Measurements from ENCODE around the gene FHL2. TPM values are rescaled to one million over a fixed set of nuclear protein-coding genes. Genes with fewer than 3 reads are reported as not detected.

FHL2 gene
- polyA plus RNA-seq, 3 donors, result 0.03 TPM; not detected in 1

DNA sequence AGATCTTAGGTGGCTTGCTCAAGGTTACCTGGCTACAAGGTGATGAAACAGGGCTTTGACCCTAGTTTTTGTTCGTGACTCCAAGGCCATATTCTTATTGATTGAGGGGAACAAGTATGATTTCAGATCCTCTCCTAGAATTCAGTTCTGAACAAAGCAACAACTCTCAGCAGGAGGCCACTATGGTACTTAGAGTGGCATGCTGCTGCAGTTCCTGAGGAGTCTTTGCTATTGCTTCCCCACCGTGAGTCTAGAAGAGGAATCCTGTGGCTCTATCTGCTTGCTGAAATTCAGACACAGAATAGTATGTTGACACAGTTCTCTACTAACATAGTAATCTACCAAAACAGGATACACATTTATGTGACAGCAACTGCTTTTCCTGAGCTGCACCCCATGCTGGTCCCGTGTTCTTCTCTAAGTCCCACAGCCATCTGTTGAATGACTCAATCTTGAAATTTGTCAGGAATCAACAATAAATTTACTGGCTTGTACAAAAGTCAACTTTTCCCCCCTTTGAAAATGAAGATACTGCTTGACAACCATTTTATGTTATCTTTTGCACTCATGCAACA, 73.4 kb downstream of the FHL2 start:
- no peaks in the 10 kb centered on the region for H3K27me3 Mint-ChIP-seq (ENCODE audit: low read depth in 3 of 3)
- no peaks in the 10 kb centered on the region for H3K9me3 ChIP-seq (replicated peaks in 1 of 2; ENCODE audit: control insufficient read depth in 1 of 2, insufficient read depth in 1 of 2, low read length in 2 of 2)
- WGBS (ENCODE audit: insufficient coverage), result 13% methylated on average over 3 of the region's 3 CpGs
- H3K36me3 ChIP-seq (replicated peaks in 1 of 2; ENCODE audit: control insufficient read depth in 1 of 2, insufficient read depth in 2 of 2, low read length in 2 of 2), result peaks cover 0 to 18% of the 10 kb centered on the region in 2 donors
- no peaks in the 10 kb centered on the region for H3K9me3 Mint-ChIP-seq
- no peaks in the 10 kb centered on the region for H3K27me3 ChIP-seq (ENCODE audit: control insufficient read depth in 2 of 2, insufficient read depth in 2 of 2, low read length in 2 of 2)
- DNase-seq, result no peak
- peaks cover 41 to 51% of the 10 kb centered on the region in 2 donors for H3K4me1 ChIP-seq (ENCODE audit: control insufficient read depth in 1 of 2, insufficient read depth in 2 of 2, low read length in 2 of 2)
- TF ChIP-seq, protein P1, sequence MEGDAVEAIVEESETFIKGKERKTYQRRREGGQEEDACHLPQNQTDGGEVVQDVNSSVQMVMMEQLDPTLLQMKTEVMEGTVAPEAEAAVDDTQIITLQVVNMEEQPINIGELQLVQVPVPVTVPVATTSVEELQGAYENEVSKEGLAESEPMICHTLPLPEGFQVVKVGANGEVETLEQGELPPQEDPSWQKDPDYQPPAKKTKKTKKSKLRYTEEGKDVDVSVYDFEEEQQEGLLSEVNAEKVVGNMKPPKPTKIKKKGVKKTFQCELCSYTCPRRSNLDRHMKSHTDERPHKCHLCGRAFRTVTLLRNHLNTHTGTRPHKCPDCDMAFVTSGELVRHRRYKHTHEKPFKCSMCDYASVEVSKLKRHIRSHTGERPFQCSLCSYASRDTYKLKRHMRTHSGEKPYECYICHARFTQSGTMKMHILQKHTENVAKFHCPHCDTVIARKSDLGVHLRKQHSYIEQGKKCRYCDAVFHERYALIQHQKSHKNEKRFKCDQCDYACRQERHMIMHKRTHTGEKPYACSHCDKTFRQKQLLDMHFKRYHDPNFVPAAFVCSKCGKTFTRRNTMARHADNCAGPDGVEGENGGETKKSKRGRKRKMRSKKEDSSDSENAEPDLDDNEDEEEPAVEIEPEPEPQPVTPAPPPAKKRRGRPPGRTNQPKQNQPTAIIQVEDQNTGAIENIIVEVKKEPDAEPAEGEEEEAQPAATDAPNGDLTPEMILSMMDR (IDR thresholded peaks at IDR 0.05), result no peak
- no peak overlapping the region for H3K27ac Mint-ChIP-seq
- H3K4me3 Mint-ChIP-seq, result no peak overlapping the region
- H3K27ac ChIP-seq (ENCODE audit: low read depth in 1 of 2, low read length in 2 of 2), result peak overlapping the region in 1 of 2 donors; percentile 38
- H4K20me1 ChIP-seq (ENCODE audit: insufficient read depth, low read length), result peaks cover 42% of the 10 kb centered on the region
- H3K79me2 ChIP-seq (ENCODE audit: insufficient read depth, low read length), result peaks cover 94% of the 10 kb centered on the region
- H3K9ac ChIP-seq (ENCODE audit: insufficient read depth, low read length, poor library complexity, severe bottlenecking), result no peak overlapping the region
- no peak overlapping the region for H3K4me3 ChIP-seq (replicated peaks in 1 of 3; ENCODE audit: low read depth in 2 of 3, low read length in 3 of 3)
- H2AFZ ChIP-seq (ENCODE audit: insufficient read depth, low read depth, low read length, poor library complexity, severe bottlenecking), result no peak overlapping the region
- peaks cover 5 to 11% of the 10 kb centered on the region in 2 donors for H3K36me3 Mint-ChIP-seq
- no peak overlapping the region for H3K4me2 ChIP-seq (replicated peaks; ENCODE audit: extremely low read depth, low read length, poor library complexity, severe bottlenecking)
- H3K4me1 Mint-ChIP-seq, result peaks cover 57% of the 10 kb centered on the region
- intact Hi-C loops (cut with micrococcal nuclease), result no loop called here

DNA sequence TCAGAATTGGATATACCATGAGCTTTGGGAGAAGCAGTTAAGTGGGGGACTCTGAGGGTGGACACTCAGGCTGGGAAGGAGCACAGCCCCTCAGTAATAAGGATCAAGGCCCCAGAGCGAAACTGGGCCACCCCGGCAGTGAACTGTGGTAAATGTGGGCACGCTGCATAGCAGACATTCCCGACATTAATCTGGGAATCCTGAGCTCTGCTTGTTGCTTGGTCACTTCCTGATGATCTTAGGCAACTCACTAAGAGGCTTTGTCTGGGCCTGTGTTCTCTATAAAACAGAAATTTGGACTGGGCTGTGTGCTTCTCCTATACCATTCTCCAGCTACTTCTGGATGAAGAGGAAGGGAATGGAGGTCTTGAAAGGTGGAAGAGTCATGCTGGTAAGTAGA, 74.1 kb downstream of the FHL2 start:
- peak overlapping the region in 6 of 7 donors; percentile 21 to 75 (median 50) for H3K27ac Mint-ChIP-seq
- no peaks in the 10 kb centered on the region for H3K9me3 Mint-ChIP-seq
- peaks cover 5 to 11% of the 10 kb centered on the region in 2 donors for H3K36me3 Mint-ChIP-seq
- DNase-seq, result no peak
- TF ChIP-seq, protein P1 (IDR thresholded peaks at IDR 0.05), result no peak
- peak overlapping the region in 1 of 2 donors; percentile 38 for H3K27ac ChIP-seq (ENCODE audit: low read depth in 1 of 2, low read length in 2 of 2)
- no peak overlapping the region for H3K9ac ChIP-seq (ENCODE audit: insufficient read depth, low read length, poor library complexity, severe bottlenecking)
- H3K27me3 ChIP-seq (ENCODE audit: control insufficient read depth in 2 of 2, insufficient read depth in 2 of 2, low read length in 2 of 2), result no peaks in the 10 kb centered on the region
- intact Hi-C loops (cut with micrococcal nuclease), result no loop called here
- H3K4me3 Mint-ChIP-seq, result no peak overlapping the region
- no peaks in the 10 kb centered on the region for H3K9me3 ChIP-seq (replicated peaks in 1 of 2; ENCODE audit: control insufficient read depth in 1 of 2, insufficient read depth in 1 of 2, low read length in 2 of 2)
- no peak overlapping the region for H3K4me2 ChIP-seq (replicated peaks; ENCODE audit: extremely low read depth, low read length, poor library complexity, severe bottlenecking)
- no peak overlapping the region for H3K4me3 ChIP-seq (replicated peaks in 1 of 3; ENCODE audit: low read depth in 2 of 3, low read length in 3 of 3)
- peaks cover 51% of the 10 kb centered on the region for H3K4me1 Mint-ChIP-seq
- H4K20me1 ChIP-seq (ENCODE audit: insufficient read depth, low read length), result peaks cover 44% of the 10 kb centered on the region
- H3K79me2 ChIP-seq (ENCODE audit: insufficient read depth, low read length), result peaks cover 94% of the 10 kb centered on the region
- H3K36me3 ChIP-seq (replicated peaks in 1 of 2; ENCODE audit: control insufficient read depth in 1 of 2, insufficient read depth in 2 of 2, low read length in 2 of 2), result peaks cover 0 to 18% of the 10 kb centered on the region in 2 donors
- H3K27me3 Mint-ChIP-seq (ENCODE audit: low read depth in 3 of 3), result no peaks in the 10 kb centered on the region
- WGBS (ENCODE audit: insufficient coverage), result 13% methylated on average over 4 of the region's 4 CpGs
- no peak overlapping the region for H2AFZ ChIP-seq (ENCODE audit: insufficient read depth, low read depth, low read length, poor library complexity, severe bottlenecking)
- peaks cover 35 to 44% of the 10 kb centered on the region in 2 donors for H3K4me1 ChIP-seq (ENCODE audit: control insufficient read depth in 1 of 2, insufficient read depth in 2 of 2, low read length in 2 of 2)
